GM12878 (cell line): Measurements from ENCODE around the gene ADAM19. TPM values are rescaled to one million over a fixed set of nuclear protein-coding genes. Genes with fewer than 3 reads are reported as not detected.

Experiments used
- ATAC-seq: fragments of 200-7000 bp; cut with Tn5 transposase; 3 replicates; pipeline ENCODE4 v1.9.1; 2020; ENCODE audit warnings: mild to moderate bottlenecking, moderate library complexity
- BruUV-seq: library from RNA; stranded (reverse); fragments of 400-500 nt; replicated peaks from 2 replicates; lab custom pipeline; 2021; lab: Mats Ljungman, UMichigan
- CTCF ChIA-PET: fragments of 300-600 bp; sonication (Branson Sonifier 250); formaldehyde crosslinking; extraction: SDS; loops from one replicate; lab custom pipeline; 2021; ENCODE audit warnings: inconsistent platforms; lab: Yijun Ruan, JAX
- POLR2A ChIA-PET: fragments of 350-600 bp; formaldehyde crosslinking; extraction: SDS; loops from one replicate; lab custom pipeline; 2021; ENCODE audit warnings: inconsistent platforms; lab: Charles Lee
- RAD21 ChIA-PET: fragments of 300-600 bp; sonication (Branson Sonifier 250); formaldehyde crosslinking; loops from one replicate; lab custom pipeline; 2023; ENCODE audit warnings: antibody characterized with exemption; ENCODE audit not compliant: unreplicated experiment; lab: Charles Lee
- SMC1A ChIA-PET: fragments of 300-600 bp; sonication (Branson Sonifier 250); formaldehyde crosslinking; loops from one replicate; lab custom pipeline; 2023; ENCODE audit not compliant: unreplicated experiment, uncharacterized antibody; lab: Charles Lee
- DNase-seq: peaks from one replicate; pipeline ENCODE4 v3.0.0-alpha.2; 2011; ENCODE audit warnings: low read depth, low spot score
- FAIRE-seq: peaks from 3 replicates; lab custom pipeline; 2011; peaks lifted over from hg19 to GRCh38; lab: Jason Lieb, UNC
- H2AFZ ChIP-seq: 2 replicates; pipeline ENCODE4 v1.6.0; 2011; ENCODE audit warnings: low read depth, low read length, control low read depth; ENCODE audit not compliant: control insufficient read depth
- H3K27ac ChIP-seq: 2 replicates; pipeline ENCODE4 v1.5.1; 2011; ENCODE audit warnings: control low read depth; ENCODE audit not compliant: control insufficient read depth, insufficient read depth
- H3K27me3 ChIP-seq, 2 experiments: replicated peaks in 1 of 2; 2 replicates each; pipeline versions ENCODE4 v1.6.0 to v1.6.1; 2011; ENCODE audit warnings: low read length in 1 of 2; ENCODE audit not compliant: control insufficient read depth in 2 of 2, insufficient read depth in 2 of 2
- H3K36me3 ChIP-seq, 2 experiments: 2 replicates each; pipeline ENCODE4 v1.5.1; 2011; ENCODE audit warnings: low read length in 1 of 2; ENCODE audit not compliant: control insufficient read depth in 2 of 2, insufficient read depth in 2 of 2
- H3K4me1 ChIP-seq: 2 replicates; pipeline ENCODE4 v1.6.1; 2011; ENCODE audit warnings: mild to moderate bottlenecking, low read length, moderate library complexity, mixed read lengths; ENCODE audit not compliant: control insufficient read depth, insufficient read depth
- H3K4me2 ChIP-seq: 2 replicates; pipeline ENCODE4 v1.6.0; 2011; ENCODE audit warnings: control low read depth; ENCODE audit not compliant: control insufficient read depth, insufficient read depth
- H3K4me3 ChIP-seq: fragments of 200-600 bp; sonication (generic); 2 replicates; pipeline ENCODE4 v1.5.1; 2016
- H3K79me2 ChIP-seq: 2 replicates; pipeline ENCODE4 v1.6.0; 2011; ENCODE audit warnings: low read length; ENCODE audit not compliant: control insufficient read depth, insufficient read depth
- H3K9ac ChIP-seq: 2 replicates; pipeline ENCODE4 v1.8.0; 2011; ENCODE audit warnings: low read length, control low read depth, mixed read lengths; ENCODE audit not compliant: control insufficient read depth, insufficient read depth
- H3K9me3 ChIP-seq: replicated peaks from 3 replicates; pipeline ENCODE4 v1.5.1; 2011; ENCODE audit warnings: mild to moderate bottlenecking, low read length; ENCODE audit not compliant: control insufficient read depth, insufficient read depth
- H4K20me1 ChIP-seq: 2 replicates; pipeline ENCODE4 v1.6.0; 2011; ENCODE audit not compliant: control insufficient read depth, insufficient read depth
- BHLHE40 ChIP-seq, 2 experiments: fragments of 450-650 bp in 1 of 2; IDR thresholded peaks; 2 replicates each; pipeline ENCODE4 v1.6.1; 2011 to 2017; ENCODE audit warnings: low read depth in 2 of 2, borderline replicate concordance in 1 of 2, improper control_type of control experiment in 1 of 2, low read length in 1 of 2, mild to moderate bottlenecking in 1 of 2
- CBX5 ChIP-seq: sonication (generic); IDR thresholded peaks from 2 replicates; pipeline ENCODE4 v1.6.1; 2016; ENCODE audit warnings: low read depth, moderate library complexity, mild to moderate bottlenecking, inconsistent platforms
- IKZF2 ChIP-seq, 2 experiments: fragments of 450-650 bp; IDR thresholded peaks; 2 replicates each; pipeline ENCODE4 v1.6.1; 2017; ENCODE audit warnings: mild to moderate bottlenecking in 2 of 2, moderate library complexity in 2 of 2
- NFIC ChIP-seq: IDR thresholded peaks from 2 replicates; pipeline ENCODE4 v1.6.1; 2012; ENCODE audit warnings: low read depth, mild to moderate bottlenecking, inconsistent platforms, low read length, moderate library complexity
- NR2C1 ChIP-seq: fragments of 450-650 bp; IDR thresholded peaks from 2 replicates; pipeline ENCODE4 v1.6.1; 2017; ENCODE audit warnings: antibody characterized with exemption, mild to moderate bottlenecking, moderate library complexity
- RAD51 ChIP-seq: fragments of 450-650 bp; IDR thresholded peaks from 2 replicates; pipeline ENCODE4 v1.6.1; 2016; ENCODE audit warnings: moderate library complexity, mild to moderate bottlenecking, inconsistent platforms
- ZBTB4 ChIP-seq: fragments of 450-650 bp; formaldehyde crosslinking; IDR thresholded peaks from 2 replicates; pipeline ENCODE4 v1.4.0; 2022; ENCODE audit warnings: mild to moderate bottlenecking, moderate library complexity
- WGBS: methylation state at CpG from one replicate; pipeline ENCODE4 v1.1.6; 2016; ENCODE audit warnings: low lambda C conversion rate; ENCODE audit not compliant: insufficient replicate concordance, insufficient coverage; ENCODE audit errors: missing lambda C conversion rate; 5-methylcytosine and 5-hydroxymethylcytosine counted together
- in situ Hi-C: fragments of 300-500 bp; cut with MboI; formaldehyde crosslinking; loops from 9 replicates; pipeline ENCODE4 v1.14.3; 2018; ENCODE audit warnings: mixed read lengths
- intact Hi-C: fragments of 100-400 bp; cut with micrococcal nuclease; formaldehyde crosslinking; loops from one replicate; pipeline ENCODE4 v1.14.2; 2022; ENCODE audit not compliant: unreplicated experiment
- polyA plus RNA-seq, 11 experiments: library from polyadenylated mRNA; depleted of rRNA in 4 of 11; unstranded in 6 of 11; stranded (reverse) in 5 of 11; fragments of >200 nt; fragmentation: Nextera tagmentation in 4 of 11; fragmentation: Illumina TruSeq in 1 of 11; extraction: Ambion mirVana in 4 of 11; extraction: Trizol in 1 of 11; gene quantifications; 1 replicate in 1 of 11; 2 replicates in 10 of 11; pipeline versions ENCODE4 v1.2.1 to v1.2.3, GENCODE V29; 2011 to 2016; ENCODE audit warnings: inconsistent platforms in 2 of 11, missing spikeins in 2 of 11, low read depth in 1 of 11
- total RNA-seq, 4 experiments: library from RNA; depleted of rRNA in 3 of 4; stranded (reverse); fragments of >200 nt in 3 of 4; fragmentation: Illumina TruSeq in 1 of 4; extraction: Trizol in 1 of 4; gene quantifications; 2 replicates each; pipeline versions ENCODE4 v1.2.1 to v1.2.3, GENCODE V29; 2013 to 2021
- TF ChIP-seq, protein P1 (sequence below): fragments of 450-650 bp; IDR thresholded peaks from 2 replicates; pipeline ENCODE4 v1.6.1; 2014; ENCODE audit warnings: mild to moderate bottlenecking

ADAM19 gene
- total and polyA plus RNA-seq, 10 of the 15 experiments (the other 5 are each of a cell fraction or from before 2014, with no cell fraction given), result 16.0 to 92.8 (median 44.7) TPM

DNA sequence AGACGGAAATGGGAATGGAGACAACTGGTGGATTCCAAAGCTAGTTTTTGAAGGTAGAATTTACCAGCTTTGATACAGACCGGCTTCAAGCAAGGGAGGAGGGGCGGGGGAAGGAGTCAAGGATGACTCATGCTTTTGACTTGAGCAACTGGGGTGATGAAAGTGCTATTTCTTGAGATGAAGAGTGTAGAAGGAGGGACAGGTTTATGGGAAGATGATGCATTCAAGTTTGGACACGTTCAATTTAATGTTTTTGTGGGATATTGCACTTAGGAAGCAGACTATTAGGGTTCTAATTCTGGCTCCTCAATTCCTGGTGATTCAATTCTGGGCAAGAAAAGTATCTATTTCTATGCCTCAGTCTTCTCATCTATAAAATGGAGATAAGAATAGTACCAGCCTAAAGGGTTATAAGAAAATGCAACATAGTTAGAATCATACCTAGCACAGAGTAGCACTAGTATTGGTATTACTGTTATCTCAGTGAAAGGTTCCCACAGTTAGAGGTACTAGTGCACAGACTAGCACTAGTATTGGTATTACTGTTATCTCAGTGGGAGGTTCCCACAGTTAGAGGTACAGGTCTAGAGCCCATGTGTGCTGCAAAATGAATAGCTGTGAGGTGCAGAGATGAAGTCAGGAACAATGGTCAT is 110.9 kb downstream of the ADAM19 start (continued):
- peak; percentile 68; the same call in 1 of the 2 replicates for TF ChIP-seq NFIC
- TF ChIP-seq, protein P1, sequence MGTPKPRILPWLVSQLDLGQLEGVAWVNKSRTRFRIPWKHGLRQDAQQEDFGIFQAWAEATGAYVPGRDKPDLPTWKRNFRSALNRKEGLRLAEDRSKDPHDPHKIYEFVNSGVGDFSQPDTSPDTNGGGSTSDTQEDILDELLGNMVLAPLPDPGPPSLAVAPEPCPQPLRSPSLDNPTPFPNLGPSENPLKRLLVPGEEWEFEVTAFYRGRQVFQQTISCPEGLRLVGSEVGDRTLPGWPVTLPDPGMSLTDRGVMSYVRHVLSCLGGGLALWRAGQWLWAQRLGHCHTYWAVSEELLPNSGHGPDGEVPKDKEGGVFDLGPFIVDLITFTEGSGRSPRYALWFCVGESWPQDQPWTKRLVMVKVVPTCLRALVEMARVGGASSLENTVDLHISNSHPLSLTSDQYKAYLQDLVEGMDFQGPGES, result no peak

DNA sequence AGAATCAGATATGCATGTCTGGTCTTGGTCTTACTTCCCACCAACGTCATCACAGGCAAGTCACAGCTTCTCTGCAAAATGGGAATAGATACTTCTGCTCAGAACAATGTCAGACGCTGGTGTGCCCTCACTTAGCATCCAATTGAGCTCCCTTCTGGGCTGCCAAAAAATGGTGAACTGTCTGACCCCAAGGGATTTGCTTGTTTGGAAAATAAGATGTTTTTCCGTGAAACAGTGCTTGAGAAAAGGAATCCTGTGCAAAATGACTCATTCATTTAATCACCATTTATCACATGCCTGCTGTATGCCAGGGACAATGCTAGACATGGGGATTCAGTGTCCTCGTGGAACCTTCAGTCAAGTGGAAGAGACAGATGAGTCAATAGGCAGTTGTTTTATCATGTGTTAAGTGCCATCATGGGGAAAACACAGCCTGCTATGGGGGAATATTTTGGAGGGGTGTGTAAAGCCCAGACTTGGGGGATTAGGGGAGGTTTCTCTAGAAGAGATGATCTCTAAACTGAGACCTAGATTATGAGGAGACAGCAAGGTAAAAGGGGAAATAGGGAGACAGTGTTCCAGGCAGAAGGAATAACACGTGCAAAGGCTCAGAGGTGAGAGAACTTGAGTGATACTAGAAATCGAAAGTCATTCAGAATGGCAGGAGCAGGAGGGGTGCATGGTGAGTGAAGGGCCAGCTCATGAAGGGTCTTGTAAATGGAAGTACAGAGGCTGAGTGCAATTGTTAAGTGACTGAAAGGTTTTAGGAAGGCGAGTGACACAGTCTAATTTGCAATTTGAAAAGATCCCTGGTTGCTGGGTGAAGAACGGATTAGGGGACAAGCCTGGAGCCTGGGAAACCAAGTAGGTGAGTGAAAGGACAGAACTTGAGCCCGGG is 111.7 kb downstream of the ADAM19 start:
- H4K20me1 ChIP-seq, result no peaks in the 10 kb centered on the region
- POLR2A ChIA-PET, result interaction anchor here (1.0 kb wide), 1 partner anchor 14 kb away, joined by 4 read pairs; no protein-coding TSS in a partner anchor
- no peaks in the 10 kb centered on the region for H3K36me3 ChIP-seq
- peak overlapping the region; percentile 6; the same call in 1 of the 2 replicates for H3K4me3 ChIP-seq
- peak overlapping the region; percentile 73 for H2AFZ ChIP-seq
- H3K27ac ChIP-seq, result peak overlapping the region; percentile 78
- intact Hi-C loops (loop anchor here (10.0 kb wide), 1 partner anchor 209 kb away; no protein-coding TSS in a partner anchor), in situ Hi-C loops (no loop called here)
- peaks cover 23% of the 10 kb centered on the region for H3K4me1 ChIP-seq
- CTCF ChIA-PET, result interaction anchor here (0.9 to 17.4 kb wide), 6 partner anchors 8 to 279 kb away, joined by 3 to 248 read pairs (median 4); no protein-coding TSS in a partner anchor
- H3K27me3 ChIP-seq, result no peaks in the 10 kb centered on the region; a peak in 2 of 4 replicates
- ATAC-seq (peak; percentile 12), DNase-seq (no peak), FAIRE-seq (no peak)
- H3K9me3 ChIP-seq, result no peaks in the 10 kb centered on the region
- H3K9ac ChIP-seq, result peak overlapping the region; percentile 41; the same call in 1 of the 2 replicates
- H3K79me2 ChIP-seq, result no peaks in the 10 kb centered on the region
- WGBS, result 25% methylated on average over 9 of the region's 9 CpGs
- H3K4me2 ChIP-seq, result peak overlapping the region; percentile 68
- RAD21 ChIA-PET, result interaction anchor here (1.1 to 2.3 kb wide), 5 partner anchors 15 to 255 kb away, joined by 4 to 10 read pairs (median 5); no protein-coding TSS in a partner anchor
- SMC1A ChIA-PET, result interaction anchor here (0.6 to 2.9 kb wide), 13 partner anchors 8 to 1700 kb away, joined by 3 to 18 read pairs (median 3); partner anchors contain the start of gene LSM11
- TF ChIP-seq NR2C1, result no peak
- no peak for TF ChIP-seq RAD51
- TF ChIP-seq IKZF2 (IDR thresholded peaks at IDR 0.05), result 0 out of 4 replicates have a peak, but pooled peaks have one; percentile 19 to 39
- no peak for TF ChIP-seq CBX5
- peak in 1 of 2 experiments; percentile 51; a peak in 1 of 4 replicates for TF ChIP-seq BHLHE40 (IDR thresholded peaks at IDR 0.05; ENCODE audit: borderline replicate concordance in 1 of 2, low read depth in 2 of 2, low read length in 1 of 2)
- no peak for TF ChIP-seq ZBTB4 (CRISPR knock-in tag)
- no TSS peak for BruUV-seq
